HG03025 (cell line): ENCODE measurements around the gene DCANP1.
A peak's percentile ranks its signal among the peaks of the same experiment; 100 is the strongest.

ENCODE experiments used
- ATAC-seq: cut with Tn5 transposase; IDR thresholded peaks from one replicate; pipeline ENCODE4 v1.9.1; 2021; ENCODE audit warnings: mild to moderate bottlenecking, moderate library complexity; ENCODE audit not compliant: unreplicated experiment, low FRiP score

Gene DCANP1

DNA sequence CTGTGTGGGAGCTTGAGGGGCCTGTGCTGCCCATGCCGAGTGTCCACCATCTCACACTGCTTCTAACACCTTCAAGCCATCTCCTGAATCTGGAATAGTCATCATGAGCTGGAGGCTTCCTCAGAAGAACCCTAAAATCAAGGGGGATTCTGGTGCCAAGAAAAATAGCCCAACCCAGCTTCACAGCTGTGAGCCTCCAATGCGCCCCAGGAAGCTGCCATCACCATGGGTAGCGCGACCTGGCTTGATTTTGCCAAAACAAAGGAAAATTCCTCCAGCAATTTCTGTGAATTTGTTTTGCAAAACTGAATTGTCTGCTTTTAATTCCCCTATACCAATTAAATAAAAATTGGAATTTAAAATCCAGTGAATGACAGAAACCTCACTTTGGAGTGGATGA lies 11.2 kb upstream of the DCANP1 start:
- no peak for ATAC-seq

DNA sequence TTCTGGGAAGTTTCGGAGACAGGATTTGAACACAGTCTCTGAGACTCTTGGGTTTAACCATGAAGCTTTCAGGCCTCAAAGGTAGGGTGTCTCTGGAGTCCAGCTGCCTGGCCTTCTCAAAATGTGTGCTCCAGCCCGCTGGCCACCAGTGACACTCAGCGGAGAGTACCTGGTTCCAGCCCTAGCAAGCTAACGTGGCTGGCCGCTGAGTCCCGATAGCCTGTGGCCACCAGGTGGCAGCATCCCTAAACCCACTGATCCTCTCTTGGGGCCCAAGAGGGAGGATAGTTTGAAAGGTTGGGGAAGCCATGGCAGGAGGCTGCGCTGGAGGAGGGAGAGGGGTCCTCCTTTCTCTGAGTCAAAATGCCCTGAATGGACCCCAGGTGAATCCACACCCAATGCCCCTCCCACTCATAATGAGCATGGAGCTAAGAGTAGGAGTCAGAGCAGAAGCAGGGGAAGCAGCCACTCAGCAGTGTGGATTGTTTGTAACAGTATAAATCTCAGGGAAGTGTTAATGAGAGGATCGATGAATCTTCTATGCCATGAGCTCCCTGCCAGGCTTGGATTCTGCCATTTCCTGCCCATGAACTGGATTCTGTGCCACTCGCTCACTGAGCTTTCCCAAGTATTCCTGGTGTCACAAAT lies 10.4 kb upstream of the DCANP1 start:
- ATAC-seq = peak; percentile 46

GRCh38 chr5:135456238-135457099 lies 9.3 kb upstream of the DCANP1 start:
- peak; percentile 59 for ATAC-seq

GRCh38 chr5:135455876-135456237 lies 8.7 kb upstream of the DCANP1 start:
- no peak for ATAC-seq

- ATAC-seq = no peak
Measured at GRCh38 chr5:135454946-135455345, 7.8 kb upstream of the DCANP1 start.

GRCh38 chr5:135453613-135454012 lies 6.5 kb upstream of the DCANP1 start:
- ATAC-seq = no peak

DNA sequence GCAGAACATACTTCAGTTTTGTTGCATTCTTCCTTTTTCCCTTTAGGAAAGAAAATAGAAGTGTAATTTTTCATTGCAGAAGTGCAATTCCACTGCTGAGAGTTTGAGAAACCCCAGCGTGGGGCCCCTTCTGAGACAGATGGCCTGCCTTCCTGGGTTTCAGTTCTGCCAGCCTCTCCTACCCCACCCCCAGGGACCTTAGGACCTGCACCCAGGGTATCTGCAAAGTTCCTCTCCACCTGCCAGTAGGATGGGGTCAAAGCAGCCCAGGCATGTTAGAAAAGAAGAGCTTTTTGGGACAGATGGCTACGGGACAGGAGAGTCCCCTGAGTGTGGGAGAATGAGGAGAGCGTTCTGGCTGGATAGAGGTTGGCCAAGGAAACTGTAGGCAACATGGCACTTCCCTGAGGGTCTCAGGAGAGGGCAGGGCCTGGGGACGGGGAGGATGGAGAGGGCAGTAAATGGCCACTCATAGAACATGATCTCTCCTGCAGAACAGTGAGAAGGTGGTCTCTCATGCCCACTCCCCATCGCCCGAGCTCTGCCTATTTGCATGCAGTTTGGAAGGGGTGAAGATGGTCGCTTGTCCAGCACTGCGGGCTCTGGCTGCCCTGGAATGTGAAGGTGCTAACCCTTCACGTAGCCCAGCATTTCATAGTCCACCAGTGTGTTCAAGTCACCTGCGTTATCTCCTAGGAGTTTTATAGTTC lies 5.3 kb upstream of the DCANP1 start, which contains the start of gene TIFAB:
TIFAB (minus strand) TSS at position 31 of the 710 bp plus-strand sequence. CDS start 2,412 bp downstream, outside the sequence.
- ATAC-seq = no peak

DNA sequence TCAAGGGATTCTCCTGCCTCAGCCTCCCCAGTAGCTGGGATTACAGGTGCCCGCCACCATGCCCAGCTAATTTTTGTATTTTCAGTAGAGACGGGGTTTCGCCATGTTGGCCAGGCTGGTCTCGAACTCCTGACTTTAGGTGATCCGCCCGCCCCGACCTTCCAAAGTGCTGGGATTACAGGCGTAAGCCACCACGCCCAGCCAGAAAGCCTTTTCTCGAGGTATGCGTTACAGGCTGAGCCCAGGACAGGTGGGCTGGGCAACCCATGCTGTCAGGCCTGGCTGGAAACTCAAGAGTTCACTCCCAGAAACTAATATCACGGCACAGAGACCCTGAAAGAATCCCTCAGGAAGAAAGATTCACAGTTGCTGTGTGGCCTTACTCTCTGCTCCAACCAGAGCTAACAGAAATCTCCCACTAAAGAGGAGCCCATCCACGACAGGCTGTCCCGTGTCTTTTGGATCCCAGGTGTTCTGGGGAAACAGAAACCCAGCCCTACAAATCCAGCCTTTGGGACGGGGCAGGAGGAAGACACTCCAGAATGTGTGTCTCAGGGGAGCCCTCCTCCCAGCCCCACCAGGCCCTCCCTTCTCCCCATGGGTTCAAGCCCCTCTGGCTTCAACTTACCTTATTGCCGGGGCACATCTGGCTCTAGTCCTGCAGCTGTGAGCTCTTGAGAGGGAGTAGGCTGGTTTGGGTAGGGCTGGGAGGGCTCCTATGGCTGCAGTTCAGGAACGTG lies 4.6 kb upstream of the DCANP1 start:
- no peak for ATAC-seq

GRCh38 chr5:135450952-135451351 lies 3.8 kb upstream of the DCANP1 start:
- no peak for ATAC-seq

GRCh38 chr5:135450336-135450735 lies 3.2 kb upstream of the DCANP1 start:
- ATAC-seq = no peak

GRCh38 chr5:135449644-135450043 lies 2.5 kb upstream of the DCANP1 start:
- ATAC-seq = no peak

DNA sequence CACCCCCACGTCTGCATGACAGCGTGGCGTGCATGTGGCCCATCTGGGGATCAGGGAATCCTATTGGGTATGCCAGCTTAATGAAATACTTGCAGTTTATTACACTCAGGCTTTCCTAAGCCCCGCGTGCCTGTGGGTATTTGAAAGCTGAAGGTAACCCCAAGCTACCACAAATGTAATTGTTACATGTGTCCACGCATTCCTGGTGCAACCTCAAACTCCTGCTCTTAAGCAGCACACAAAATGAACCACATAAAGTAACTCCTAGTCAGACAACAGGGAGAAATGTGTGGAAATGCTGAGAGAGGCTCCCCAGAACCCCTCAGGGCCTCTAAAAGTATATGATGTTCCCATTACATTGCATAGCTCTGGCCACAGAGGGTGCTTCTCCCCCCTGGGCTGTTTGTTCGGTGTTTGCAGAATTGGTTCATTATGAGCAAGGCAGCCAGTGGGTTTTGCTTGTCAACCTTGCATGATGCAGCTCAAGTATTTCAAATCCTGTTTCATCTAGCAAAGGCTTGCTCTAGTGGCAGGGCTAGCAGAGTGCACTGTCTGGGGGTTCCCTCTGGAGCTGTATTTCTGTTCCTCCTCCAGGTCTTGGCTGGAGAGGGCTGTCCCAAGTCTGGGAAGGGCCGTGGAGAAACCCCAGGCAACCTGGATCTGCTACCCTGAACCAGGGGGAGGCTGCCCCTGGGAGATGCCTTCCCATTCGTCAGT lies 1.8 kb upstream of the DCANP1 start:
- no peak for ATAC-seq

GRCh38 chr5:135448071-135448739 lies 1.1 kb upstream of the DCANP1 start:
- no peak for ATAC-seq

GRCh38 chr5:135446615-135447014 lies 533 bp downstream of the DCANP1 start:
- ATAC-seq = no peak

- ATAC-seq = no peak
Measured at GRCh38 chr5:135446206-135446605, 942 bp downstream of the DCANP1 start.

- ATAC-seq = no peak
Measured at GRCh38 chr5:135445306-135445985, 1.7 kb downstream of the DCANP1 start.

DNA sequence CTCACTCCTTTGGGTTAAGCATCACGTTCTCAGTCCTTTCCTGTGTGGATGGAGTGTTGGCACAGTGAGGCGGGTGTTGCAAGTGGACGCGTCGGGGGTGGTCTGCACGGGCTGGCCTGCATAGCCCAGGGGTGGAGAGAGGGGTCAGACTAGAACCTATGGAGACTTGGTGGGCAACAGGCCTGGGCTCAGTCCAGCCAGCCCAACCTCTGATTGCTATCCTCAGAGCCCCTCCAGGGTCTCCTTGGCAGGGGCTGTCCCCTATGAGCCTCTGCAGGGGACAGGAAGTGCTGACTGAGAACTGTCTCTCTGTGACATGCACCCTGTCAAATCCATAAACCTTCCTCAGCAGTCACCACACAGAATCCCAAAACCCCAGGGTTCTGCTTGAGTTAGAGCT lies 2.3 kb downstream of the DCANP1 start:
- ATAC-seq = no peak

GRCh38 chr5:135444360-135444759 lies 2.8 kb downstream of the DCANP1 start:
- no peak for ATAC-seq
